ENCODE results near the gene ZMYM2. TPM values are rescaled to one million over a fixed set of nuclear protein-coding genes. Genes with fewer than 3 reads are reported as not detected.

Gene ZMYM2
- total RNA-seq, 4 donors from 2014 or later: 33.4 to 91.1 (median 63.6) TPM

GRCh38 chr13:19957320-19958154 is 990 bp upstream of the ZMYM2 start:
- Histone ChIP-seq H3K4me1 (peaks cover 15 to 38% (median 26%) of the 10 kb centered on the region in 4 donors), H3K9me3 (no peaks in the 10 kb centered on the region), H3K36me3 (no peaks in the 10 kb centered on the region), H3K27ac (peak overlapping the region; percentile 99 to 100 (median 100)), H3K4me3 (peak overlapping the region; percentile 79 to 98 (median 91)), H3K27me3 (no peaks in the 10 kb centered on the region)
- in situ Hi-C loops (cut with MboI; ENCODE audit: low pct_ligation_motif_present in 1 of 4, low pct_unique_long_range_greater_than_20kb in 1 of 4, low sequenced_read_pairs in 3 of 4) (no loop called here), intact Hi-C loops (cut with DNase I; ENCODE audit: low total_unique reads) (loop anchor here (5.0 kb wide), 1 partner anchor 95 kb away; the partner anchor contains the start of gene ZMYM5)
- TF ChIP-seq EP300 (IDR thresholded peaks at IDR 0.05; ENCODE audit: low read depth): no peak
- TF ChIP-seq, protein P1, sequence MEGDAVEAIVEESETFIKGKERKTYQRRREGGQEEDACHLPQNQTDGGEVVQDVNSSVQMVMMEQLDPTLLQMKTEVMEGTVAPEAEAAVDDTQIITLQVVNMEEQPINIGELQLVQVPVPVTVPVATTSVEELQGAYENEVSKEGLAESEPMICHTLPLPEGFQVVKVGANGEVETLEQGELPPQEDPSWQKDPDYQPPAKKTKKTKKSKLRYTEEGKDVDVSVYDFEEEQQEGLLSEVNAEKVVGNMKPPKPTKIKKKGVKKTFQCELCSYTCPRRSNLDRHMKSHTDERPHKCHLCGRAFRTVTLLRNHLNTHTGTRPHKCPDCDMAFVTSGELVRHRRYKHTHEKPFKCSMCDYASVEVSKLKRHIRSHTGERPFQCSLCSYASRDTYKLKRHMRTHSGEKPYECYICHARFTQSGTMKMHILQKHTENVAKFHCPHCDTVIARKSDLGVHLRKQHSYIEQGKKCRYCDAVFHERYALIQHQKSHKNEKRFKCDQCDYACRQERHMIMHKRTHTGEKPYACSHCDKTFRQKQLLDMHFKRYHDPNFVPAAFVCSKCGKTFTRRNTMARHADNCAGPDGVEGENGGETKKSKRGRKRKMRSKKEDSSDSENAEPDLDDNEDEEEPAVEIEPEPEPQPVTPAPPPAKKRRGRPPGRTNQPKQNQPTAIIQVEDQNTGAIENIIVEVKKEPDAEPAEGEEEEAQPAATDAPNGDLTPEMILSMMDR (IDR thresholded peaks at IDR 0.05): peak; percentile 78 to 91 (median 84)
- TF ChIP-seq POLR2A (IDR thresholded peaks at IDR 0.05): peak; percentile 44
- TF ChIP-seq POLR2AphosphoS5 (IDR thresholded peaks at IDR 0.05): peak in 2 of 3 donors; percentile 39 to 49
- WGBS, 2 donors (ENCODE audit: low coverage in 1 of 2): 0 to 1% methylated on average over 5 to 25 of the region's 65 CpGs
- peak; percentile 82 for DNase-seq

- in situ Hi-C loops (cut with MboI; ENCODE audit: low pct_ligation_motif_present in 1 of 4, low pct_unique_long_range_greater_than_20kb in 1 of 4, low sequenced_read_pairs in 3 of 4) (no loop called here), intact Hi-C loops (cut with DNase I; ENCODE audit: low total_unique reads) (loop anchor here (5.0 kb wide), 1 partner anchor 97 kb away; the partner anchor contains the start of gene ZMYM5)
- no peaks in the 10 kb centered on the region for H3K27me3 ChIP-seq
- H3K27ac ChIP-seq: peak overlapping the region; percentile 99 to 100 (median 100)
- 1% methylated on average over 47 of the region's 61 CpGs; no CpG with 5 or more reads in 1 of the 2 donors for WGBS, 2 donors (ENCODE audit: low coverage in 1 of 2)
- DNase-seq: peak; percentile 61
- H3K9me3 ChIP-seq: no peaks in the 10 kb centered on the region
- TF ChIP-seq, protein P1 (IDR thresholded peaks at IDR 0.05): peak in 4 of 5 experiments; percentile 25 to 49 (median 32)
- no peak for TF ChIP-seq POLR2A (IDR thresholded peaks at IDR 0.05)
- peaks cover 20 to 56% (median 26%) of the 10 kb centered on the region in 4 donors for H3K4me1 ChIP-seq
- peak overlapping the region; percentile 88 to 99 (median 96) for H3K4me3 ChIP-seq
- H3K36me3 ChIP-seq: no peaks in the 10 kb centered on the region
These were observed 759 bp downstream of the ZMYM2 start for GRCh38 chr13:19959141-19959830.

GRCh38 chr13:19959831-19960652 is 1.5 kb downstream of the ZMYM2 start:
- intact Hi-C loops (cut with DNase I; ENCODE audit: low total_unique reads): loop anchor here (5.0 kb wide), 1 partner anchor 98 kb away; the partner anchor contains the start of gene ZMYM5
- peak overlapping the region; percentile 88 to 99 (median 96) for H3K4me3 ChIP-seq
- H3K27me3 ChIP-seq: no peaks in the 10 kb centered on the region
- H3K4me1 ChIP-seq: peaks cover 20 to 61% (median 26%) of the 10 kb centered on the region in 4 donors
- DNase-seq: peak; percentile 88
- no peaks in the 10 kb centered on the region for H3K9me3 ChIP-seq
- no peaks in the 10 kb centered on the region for H3K36me3 ChIP-seq
- in situ Hi-C loops (cut with MboI; ENCODE audit: low pct_ligation_motif_present in 1 of 4, low pct_unique_long_range_greater_than_20kb in 1 of 4, low sequenced_read_pairs in 3 of 4): no loop called here
- WGBS, 2 donors (ENCODE audit: low coverage in 1 of 2): 0 to 2% methylated on average over 2 to 13 of the region's 13 CpGs
- peak overlapping the region; percentile 99 to 100 (median 100) for H3K27ac ChIP-seq
- peak; percentile 51 for TF ChIP-seq POLR2A (IDR thresholded peaks at IDR 0.05)
- TF ChIP-seq, protein P1 (IDR thresholded peaks at IDR 0.05): peak; percentile 87 to 95 (median 93)
- TF ChIP-seq POLR2AphosphoS5 (IDR thresholded peaks at IDR 0.05): peak; percentile 82 to 88 (median 83)
- TF ChIP-seq EP300 (IDR thresholded peaks at IDR 0.05; ENCODE audit: low read depth): no peak
